Lower leg skin (tissue), 4 donors: ENCODE data around the gene RSPH1. TPM values are rescaled to one million over a fixed set of nuclear protein-coding genes. Genes with fewer than 3 reads are reported as not detected.
A peak's percentile ranks its signal among the peaks of the same experiment; 100 is the strongest.

Experiments
- DNase-seq, 2 donors: peaks; one replicate each; pipeline ENCODE4 v3.0.0-alpha.2; 2019; ENCODE audit warnings: low spot score in 2 of 2
- H3K4me3 ChIP-seq: fragments of 200-600 bp; sonication (generic); 2 replicates; pipeline ENCODE4 v1.5.1; 2017; ENCODE audit warnings: mild to moderate bottlenecking, low read depth; ENCODE audit not compliant: poor library complexity, severe bottlenecking
- POLR2A ChIP-seq, 2 donors: fragments of 450-650 bp; IDR thresholded peaks; one replicate each; pipeline ENCODE4 v1.6.1; 2016 to 2017; ENCODE audit warnings: antibody characterized with exemption in 2 of 2, mild to moderate bottlenecking in 1 of 2, moderate library complexity in 1 of 2
- WGBS, 2 donors: methylation state at CpG; one replicate each; pipeline ENCODE4 v1.1.5; 2018; 5-methylcytosine and 5-hydroxymethylcytosine counted together
- intact Hi-C: fragments of 100-400 bp; cut with DNase I; formaldehyde crosslinking; loops from one replicate; pipeline ENCODE4 v1.15.0; 2023; ENCODE audit warnings: low total_unique reads
- total RNA-seq, 4 donors: library from RNA; depleted of rRNA; stranded (reverse); fragments of >200 nt; gene quantifications; one replicate each; pipeline ENCODE4 v1.1.0, GENCODE V29; 2016
- TF ChIP-seq, protein P1 (sequence below), 3 donors: fragments of 450-650 bp; IDR thresholded peaks; one replicate each; pipeline ENCODE4 v1.5.1; 2016; ENCODE audit warnings: antibody characterized with exemption in 3 of 3, mild to moderate bottlenecking in 3 of 3, moderate library complexity in 2 of 3

Gene RSPH1
- total RNA-seq, 4 donors from 2014 or later = 0.34 to 3.7 (median 2.1) TPM

DNA sequence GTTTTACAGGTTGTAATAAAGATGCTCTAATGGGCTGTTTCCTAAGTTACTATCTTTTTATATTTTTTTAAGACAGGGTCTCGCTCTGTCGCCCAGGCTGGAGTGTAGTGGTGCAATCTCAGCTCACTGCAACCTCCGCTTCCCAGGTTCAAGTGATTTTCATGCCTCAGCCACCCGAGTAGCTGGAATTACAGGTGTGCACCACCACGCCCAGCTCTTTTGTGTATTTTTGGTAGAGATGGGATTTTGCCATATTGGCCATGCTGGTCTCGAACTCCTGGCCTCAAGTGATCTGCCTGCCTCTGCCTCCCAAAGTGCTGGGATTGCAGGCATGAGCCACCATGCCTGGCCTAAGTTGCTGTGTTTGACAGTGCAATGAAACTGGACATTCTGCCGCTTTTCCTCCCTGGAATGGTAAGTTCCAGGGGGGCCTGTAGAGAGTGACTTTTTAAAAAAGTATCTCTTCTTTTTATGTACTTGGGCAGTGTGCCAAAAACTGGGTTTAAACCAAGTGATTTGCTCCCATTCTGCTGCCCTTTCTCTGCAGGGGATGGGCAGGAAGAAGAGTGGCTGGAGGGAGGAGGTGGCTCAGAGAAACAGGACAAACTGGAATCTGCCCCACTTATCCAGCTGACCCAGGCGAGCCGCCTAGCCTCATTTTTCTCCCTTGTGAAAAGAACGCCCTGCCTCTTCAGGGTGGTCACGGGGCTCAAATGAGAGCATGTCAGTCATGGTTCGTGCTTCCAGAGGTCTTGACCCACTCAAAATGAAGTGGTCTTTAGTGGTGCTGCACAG, 19.9 kb upstream of the RSPH1 start:
- no peak overlapping the region for H3K4me3 ChIP-seq
- DNase-seq = peak in 1 of 2 donors; percentile 63
- WGBS, 2 donors = 76 to 90% methylated on average over 12 of the region's 12 CpGs
- TF ChIP-seq, protein P1, sequence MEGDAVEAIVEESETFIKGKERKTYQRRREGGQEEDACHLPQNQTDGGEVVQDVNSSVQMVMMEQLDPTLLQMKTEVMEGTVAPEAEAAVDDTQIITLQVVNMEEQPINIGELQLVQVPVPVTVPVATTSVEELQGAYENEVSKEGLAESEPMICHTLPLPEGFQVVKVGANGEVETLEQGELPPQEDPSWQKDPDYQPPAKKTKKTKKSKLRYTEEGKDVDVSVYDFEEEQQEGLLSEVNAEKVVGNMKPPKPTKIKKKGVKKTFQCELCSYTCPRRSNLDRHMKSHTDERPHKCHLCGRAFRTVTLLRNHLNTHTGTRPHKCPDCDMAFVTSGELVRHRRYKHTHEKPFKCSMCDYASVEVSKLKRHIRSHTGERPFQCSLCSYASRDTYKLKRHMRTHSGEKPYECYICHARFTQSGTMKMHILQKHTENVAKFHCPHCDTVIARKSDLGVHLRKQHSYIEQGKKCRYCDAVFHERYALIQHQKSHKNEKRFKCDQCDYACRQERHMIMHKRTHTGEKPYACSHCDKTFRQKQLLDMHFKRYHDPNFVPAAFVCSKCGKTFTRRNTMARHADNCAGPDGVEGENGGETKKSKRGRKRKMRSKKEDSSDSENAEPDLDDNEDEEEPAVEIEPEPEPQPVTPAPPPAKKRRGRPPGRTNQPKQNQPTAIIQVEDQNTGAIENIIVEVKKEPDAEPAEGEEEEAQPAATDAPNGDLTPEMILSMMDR (IDR thresholded peaks at IDR 0.05) = no peak
- no peak for TF ChIP-seq POLR2A (IDR thresholded peaks at IDR 0.05)
- intact Hi-C loops = no loop called here

GRCh38 chr21:42514883-42515228, 18.8 kb upstream of the RSPH1 start:
- 25 to 29% methylated on average over 5 of the region's 5 CpGs for WGBS, 2 donors
- DNase-seq = no peak
- H3K4me3 ChIP-seq = peak overlapping the region; percentile 68
- intact Hi-C loops = no loop called here
- TF ChIP-seq POLR2A (IDR thresholded peaks at IDR 0.05) = no peak
- TF ChIP-seq, protein P1 (IDR thresholded peaks at IDR 0.05) = no peak

DNA sequence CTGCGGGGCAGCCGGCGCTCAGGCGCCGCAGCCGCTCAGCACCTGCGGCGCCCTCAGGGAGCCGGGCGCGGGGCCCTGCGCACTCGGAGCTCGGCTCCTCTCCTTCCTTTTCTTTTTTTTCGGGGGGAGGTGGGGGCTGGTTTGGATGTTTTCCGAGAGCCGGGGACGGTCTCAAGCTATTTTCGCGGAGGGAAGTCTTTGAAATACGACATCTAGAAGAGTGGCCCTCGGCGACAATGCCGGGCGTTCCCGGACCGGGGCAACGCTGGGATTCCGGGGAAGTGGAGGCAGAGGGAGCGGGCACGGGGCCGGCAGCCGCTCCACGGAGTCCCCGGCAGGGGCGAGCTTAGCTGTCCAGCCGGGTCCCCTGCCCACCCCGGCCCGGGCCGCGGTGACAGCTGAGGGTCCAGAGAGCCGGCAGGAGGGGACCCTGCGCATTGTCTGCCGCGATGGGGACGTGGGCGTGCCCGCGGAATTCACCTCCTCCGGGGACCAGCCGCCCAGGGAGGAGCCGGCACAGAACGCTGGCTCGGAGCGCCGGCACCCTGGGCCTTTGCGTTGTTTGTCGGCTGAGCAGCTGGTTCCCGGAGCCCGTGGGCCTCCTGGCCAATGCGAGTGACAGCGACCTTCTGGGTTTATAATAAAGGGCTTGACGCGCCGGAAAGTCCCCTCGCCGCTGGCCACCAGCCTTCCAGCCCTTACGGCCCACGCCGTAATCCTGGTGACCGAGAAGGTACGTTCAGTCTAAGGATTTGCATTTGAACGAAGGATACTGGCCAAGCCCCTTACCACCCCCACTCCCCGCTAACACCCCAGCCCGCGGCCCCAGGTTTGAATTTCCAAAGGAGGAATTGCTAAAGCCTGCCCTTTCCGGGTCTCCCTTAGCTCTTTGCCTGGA, 18.2 kb upstream of the RSPH1 start:
- no peak for TF ChIP-seq POLR2A (IDR thresholded peaks at IDR 0.05)
- TF ChIP-seq, protein P1 (IDR thresholded peaks at IDR 0.05) = no peak
- intact Hi-C loops = no loop called here
- WGBS, 2 donors = 1 to 2% methylated on average over 37 to 64 of the region's 77 CpGs
- H3K4me3 ChIP-seq = peak overlapping the region; percentile 68
- peak in 1 of 2 donors; percentile 91 for DNase-seq

DNA sequence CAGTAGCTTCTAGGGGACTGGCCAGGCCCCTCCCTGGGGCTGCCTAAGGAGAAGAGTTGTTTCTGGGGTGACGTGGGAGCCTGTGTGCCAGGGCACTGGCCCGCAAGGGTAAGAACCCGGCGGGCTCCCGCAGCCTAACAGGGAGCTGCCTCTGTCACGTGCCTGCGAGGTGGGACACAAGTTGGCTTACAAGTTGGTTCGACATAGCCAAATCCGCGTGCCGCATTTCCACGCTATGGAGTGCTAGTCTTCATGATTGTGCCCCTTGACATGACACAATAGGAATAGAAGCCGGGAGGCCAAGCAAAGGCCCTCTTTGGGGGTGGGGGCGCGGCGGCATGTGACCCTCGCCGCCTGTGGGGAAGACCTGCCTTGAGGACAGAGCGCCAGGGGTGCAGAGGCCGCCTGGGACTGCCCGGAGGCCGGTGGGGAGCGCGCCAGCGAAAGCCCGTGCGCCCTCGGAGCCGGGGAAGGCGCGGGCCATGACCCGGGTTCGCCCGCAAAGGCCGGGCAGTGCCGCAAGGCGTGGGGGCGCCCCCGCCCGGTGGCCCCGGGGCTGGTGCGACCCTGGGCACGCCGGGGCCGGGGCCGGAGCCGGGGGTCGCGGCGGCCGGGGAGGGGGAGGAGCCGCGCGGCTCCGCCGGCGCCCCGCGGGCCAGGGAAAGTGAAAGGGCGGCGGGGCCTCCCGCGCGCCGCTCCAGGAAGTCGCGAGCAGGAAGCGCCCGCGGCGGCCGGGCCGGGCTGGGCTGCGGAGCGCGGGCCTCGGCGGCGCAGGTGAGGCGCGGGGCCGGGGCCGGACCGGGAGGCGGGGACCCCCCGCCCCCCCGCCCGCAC, 17.3 kb upstream of the RSPH1 start, which contains the start of gene SLC37A1:
Gene SLC37A1 (plus strand): TSS at position 702 of the 834 bp plus-strand sequence. CDS start 4,603 bp downstream, outside the sequence.
- peak in 1 of 2 donors; percentile 86 for DNase-seq
- WGBS, 2 donors = 14 to 39% methylated on average over 23 to 58 of the region's 88 CpGs

More for the DNA sequence above, 17.3 kb upstream of the RSPH1 start, which contains the start of gene SLC37A1:
- intact Hi-C loops = no loop called here
- peak within 1 kb of the TSS; percentile 68 for H3K4me3 ChIP-seq
- TF ChIP-seq POLR2A (IDR thresholded peaks at IDR 0.05) = no peak
- TF ChIP-seq, protein P1 (IDR thresholded peaks at IDR 0.05) = no peak
